ENCODE measurements around the gene LRRC8E.

LRRC8E gene

DNA sequence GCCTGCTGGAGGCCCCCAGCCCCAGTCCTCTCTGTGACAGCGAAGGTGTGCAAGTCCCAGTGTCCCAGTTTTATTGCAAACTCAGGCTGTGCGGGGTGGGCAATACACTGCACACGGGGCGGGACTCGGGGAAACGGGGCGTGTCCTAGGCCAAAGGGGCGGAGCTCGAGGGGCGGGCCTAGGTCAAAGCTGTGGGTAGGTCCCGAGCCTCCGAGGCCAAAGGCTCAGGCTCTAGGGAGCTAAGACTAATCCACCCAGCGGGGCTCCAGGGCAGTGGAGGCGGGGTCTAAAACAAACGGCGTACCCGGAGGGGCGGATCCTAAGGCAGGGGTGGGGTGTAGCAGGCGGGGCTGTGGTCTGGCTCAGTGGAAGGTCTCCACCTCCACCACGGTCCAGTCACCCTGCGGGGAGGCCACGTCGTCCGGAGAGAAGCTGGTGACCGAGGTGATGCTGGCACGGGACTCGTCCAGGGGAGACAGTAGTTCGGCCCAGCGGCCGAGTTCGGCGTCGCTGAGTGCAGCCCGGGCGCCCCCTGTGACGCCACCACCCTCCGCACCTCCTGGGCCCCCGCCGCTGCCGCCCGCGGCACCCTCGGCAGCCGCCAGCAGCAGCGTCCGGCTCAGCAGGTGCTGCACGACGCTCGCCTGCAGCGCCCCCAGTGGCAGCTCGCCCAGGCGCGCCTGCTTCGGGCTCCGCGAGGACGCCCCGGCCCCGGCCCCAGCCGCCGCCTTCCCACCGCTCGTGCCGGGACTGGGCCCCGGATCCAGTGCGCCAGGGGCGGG lies 19.4 kb upstream of the LRRC8E start:
- DNase-seq, result peak; percentile 89

DNA sequence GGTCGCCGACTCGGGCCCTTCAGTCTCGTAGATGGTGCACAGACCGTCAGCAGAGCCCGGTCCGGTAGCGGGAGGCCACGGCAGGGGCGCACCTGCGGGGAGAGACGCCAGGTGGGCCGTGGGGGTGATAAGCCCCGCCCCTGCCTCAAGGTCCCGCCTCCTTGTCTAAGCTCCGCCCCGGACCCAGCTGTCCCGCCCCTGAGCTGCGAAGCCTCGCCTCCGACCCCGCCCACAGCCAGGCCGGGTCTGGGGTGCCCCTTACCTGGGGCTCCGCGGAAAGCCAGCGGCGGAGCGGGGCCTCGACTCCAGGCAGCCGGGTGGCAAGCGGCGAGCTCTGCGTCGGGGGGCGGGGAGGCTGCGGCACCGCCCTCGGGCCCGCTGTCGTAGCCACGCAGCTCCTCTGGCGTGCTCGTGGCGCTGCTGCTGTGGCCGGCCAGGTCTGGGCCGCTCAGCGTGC lies 18.8 kb upstream of the LRRC8E start:
- no peak for DNase-seq

- no peak for DNase-seq
These were observed 18.3 kb upstream of the LRRC8E start for GRCh38 chr19:7869910-7870511.

DNA sequence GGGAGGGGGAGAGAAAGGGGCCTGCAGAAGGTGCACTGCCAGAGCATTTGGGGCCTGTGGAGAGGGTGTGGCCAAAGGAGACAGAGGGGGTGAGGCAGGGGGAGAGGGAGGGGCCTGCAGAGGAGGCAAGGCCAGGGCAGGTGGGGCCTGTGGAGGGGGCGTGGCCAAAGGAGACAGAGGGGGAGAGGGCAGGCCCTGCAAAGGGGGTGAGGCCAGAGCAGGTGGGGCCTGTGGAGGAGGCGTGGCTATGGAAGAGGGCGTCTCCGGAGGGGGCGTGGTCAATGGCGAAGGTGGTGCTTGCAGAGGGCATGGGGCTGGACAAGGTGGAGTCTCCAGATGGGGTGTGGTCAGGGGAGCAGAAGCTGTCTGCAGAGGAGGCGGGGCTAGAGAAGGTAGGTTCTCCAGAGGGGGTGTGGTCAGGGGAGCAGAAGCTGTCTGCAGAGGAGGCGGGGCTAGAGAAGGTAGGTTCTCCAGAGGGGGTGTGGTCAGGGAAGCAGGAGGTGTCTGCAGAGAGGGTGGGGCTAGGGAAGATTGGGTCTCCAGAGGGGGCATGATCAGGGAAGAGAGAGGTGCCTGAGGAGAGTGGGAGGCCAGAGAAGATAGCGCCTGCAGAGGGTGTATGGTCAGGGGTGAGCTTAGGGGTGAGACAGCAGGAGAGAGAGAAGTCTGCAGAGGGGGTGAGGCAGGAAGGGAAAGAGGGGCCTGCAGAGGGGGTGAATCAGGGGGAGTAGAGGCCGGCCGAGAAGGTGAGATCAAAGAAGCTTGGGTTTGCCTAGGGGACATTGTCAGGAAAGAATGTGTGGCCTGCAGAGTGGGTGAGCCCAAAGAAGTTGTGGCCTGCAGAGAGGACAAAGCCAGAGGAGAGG lies 17.5 kb upstream of the LRRC8E start:
- no peak for DNase-seq

- peak; percentile 81 for DNase-seq
These were observed 16.6 kb upstream of the LRRC8E start for GRCh38 chr19:7871437-7872305.

DNA sequence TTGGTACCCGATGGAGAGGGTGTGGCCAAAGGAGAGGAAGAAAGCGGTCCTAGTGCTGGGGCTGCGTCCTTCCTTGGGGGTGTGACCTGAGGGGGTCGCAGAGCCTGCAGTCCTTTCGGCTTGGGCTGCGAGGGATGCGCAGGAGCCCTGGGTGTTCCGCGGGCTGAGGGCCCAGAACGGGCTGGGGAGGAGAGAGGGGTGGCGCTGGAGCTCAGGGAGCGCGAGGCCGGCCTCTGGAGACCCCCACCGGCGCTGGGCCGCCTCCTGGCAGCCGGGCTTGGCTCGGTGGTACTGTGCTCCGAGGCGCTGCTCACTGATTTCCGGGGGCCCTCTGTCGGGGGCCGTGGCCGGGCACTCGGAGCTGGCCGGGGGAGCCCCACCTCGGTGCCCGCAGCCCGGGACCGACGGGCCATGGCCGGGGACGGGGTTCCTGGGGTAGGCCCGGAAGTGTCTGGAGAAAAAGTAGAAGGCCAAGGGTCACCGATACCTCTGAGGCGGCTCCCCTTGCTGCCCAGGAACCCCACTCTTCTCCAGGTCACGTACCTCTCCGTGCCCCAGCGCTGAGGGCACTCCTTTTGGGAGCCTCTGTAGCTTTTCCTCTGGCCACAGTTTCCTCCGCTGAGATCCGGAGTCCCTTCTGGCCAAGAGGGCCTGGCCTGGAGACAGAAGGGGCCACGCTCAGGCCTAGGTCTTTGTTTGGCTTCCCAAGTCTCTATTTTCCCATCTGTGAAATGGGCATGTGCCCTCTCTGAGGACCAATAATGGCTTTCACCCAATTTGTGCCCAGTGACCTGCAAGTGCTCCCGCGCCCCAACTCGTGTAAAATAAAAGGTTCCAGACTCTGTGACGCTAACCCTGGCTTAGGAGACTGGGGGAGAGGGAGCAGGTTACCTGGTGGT lies 15.8 kb upstream of the LRRC8E start:
- DNase-seq, result no peak

GRCh38 chr19:7873304-7874075 lies 14.8 kb upstream of the LRRC8E start:
- no peak for DNase-seq

DNA sequence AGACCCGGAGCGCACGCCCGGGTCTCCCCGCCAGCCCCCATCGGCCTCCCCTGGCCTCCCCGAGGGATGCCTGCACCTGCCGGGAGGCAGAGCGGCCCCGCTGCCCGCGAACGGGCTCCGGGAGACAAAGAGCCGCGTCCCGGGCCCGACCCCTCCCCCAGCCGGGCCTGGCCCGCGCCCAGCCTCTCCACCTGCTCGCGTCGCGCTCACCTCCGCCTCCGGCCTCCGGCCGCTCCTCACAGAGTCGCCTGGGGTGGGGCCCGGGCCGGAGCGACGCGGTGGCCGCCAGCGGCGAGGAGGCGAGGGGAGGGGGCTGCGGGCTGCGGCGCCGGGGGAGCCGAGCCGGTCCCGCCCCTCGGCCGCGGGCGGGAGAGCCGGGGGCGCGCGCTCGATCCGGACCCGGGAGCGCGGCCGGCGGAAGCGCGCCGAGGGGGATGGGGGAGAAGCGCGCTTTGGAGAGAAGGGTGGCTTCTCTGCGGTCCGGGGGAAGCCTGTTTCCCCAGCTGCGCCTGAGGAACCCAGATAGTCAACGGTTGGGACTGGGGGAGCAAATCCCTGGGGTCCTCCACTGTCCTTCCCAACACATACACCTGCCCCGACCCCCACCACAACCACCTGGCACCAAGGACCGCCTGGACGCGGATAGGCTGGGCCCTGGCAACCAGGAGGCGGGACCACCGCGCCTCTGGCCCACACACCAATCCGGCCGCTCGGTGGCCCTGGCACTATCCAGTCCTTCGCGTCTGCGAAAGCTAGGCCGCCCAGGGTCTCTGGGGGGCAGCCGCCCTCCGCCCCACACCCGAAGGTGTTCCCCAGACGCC lies 14.0 kb upstream of the LRRC8E start, which contains the start of gene PRR36:
Gene PRR36 (minus strand): TSS at position 315 of the 821 bp plus-strand sequence. CDS start 701 bp downstream, outside the sequence.
- DNase-seq, result peak; percentile 96

DNA sequence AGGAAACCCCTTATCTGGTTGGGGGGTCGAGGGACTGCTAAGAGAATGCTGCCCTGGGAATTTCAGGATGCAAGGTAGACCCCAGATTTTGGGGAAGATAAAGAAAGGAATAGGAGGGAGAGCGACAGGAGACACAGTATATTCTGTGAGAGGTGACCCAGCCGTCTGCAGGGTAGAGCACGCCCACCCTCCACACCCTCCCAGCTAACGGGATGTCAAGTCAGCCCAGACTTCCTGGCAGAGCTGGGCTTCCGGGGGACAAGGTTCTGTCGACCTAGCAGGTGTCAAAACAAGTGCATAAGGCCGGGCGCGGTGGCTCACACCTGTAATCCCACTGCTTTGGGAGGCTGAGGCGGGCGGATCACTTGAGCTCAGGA lies 13.4 kb upstream of the LRRC8E start:
- no peak for DNase-seq

DNA sequence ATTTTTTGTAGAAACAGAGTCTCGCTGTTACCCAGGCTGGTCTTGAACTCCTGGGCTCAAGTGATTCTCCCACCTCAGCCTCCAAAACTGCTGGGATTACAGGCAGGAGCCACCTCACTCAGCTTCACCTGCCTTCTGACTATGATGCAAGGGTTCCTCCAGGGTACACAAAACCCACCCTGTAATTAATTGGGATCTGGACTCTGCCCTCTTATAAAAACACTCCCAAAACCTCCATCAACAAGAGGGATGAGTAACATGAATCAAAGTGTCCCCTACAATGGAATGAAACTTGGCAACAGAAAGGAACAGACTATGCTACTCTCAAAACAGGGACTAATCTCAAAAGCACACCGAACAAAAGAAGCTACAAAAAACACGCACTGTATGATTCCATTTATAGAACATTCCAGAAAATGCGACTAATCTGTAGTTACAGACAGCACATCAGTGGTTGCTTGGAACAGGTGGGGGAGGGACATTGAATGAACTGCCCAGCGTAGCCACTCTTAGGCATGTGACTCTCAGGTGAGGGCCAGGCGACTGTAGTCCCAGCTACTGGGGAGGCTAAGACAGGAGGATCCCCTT lies 11.0 kb upstream of the LRRC8E start:
- no peak for DNase-seq

GRCh38 chr19:7879111-7879807 lies 9.1 kb upstream of the LRRC8E start:
- DNase-seq, result no peak

GRCh38 chr19:7879836-7880235 lies 8.5 kb upstream of the LRRC8E start:
- DNase-seq, result peak; percentile 20

DNA sequence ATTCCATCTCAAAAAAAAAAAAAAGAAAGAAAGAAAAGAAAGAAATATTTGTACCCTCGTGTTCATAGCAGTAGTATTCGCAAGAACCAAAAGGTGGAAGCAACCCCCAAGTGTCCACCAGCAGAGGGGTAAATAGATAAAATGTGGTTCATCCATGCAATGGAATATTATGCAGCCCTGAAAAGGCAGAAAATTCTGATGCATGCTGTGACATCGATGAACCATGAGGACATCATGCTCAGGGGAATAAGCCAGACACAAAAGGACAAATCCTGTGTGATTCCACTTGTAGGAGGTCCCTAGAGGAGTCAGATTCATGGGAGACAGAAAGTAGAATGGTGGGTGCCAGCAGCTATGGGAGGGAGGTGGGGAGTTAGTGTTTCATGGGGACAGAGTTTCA lies 6.4 kb upstream of the LRRC8E start:
- no peak for DNase-seq

GRCh38 chr19:7883105-7883504 lies 5.2 kb upstream of the LRRC8E start:
- no peak for DNase-seq

GRCh38 chr19:7883796-7884570 lies 4.3 kb upstream of the LRRC8E start:
- no peak for DNase-seq

GRCh38 chr19:7885818-7886217 lies 2.5 kb upstream of the LRRC8E start:
- DNase-seq, result no peak

DNA sequence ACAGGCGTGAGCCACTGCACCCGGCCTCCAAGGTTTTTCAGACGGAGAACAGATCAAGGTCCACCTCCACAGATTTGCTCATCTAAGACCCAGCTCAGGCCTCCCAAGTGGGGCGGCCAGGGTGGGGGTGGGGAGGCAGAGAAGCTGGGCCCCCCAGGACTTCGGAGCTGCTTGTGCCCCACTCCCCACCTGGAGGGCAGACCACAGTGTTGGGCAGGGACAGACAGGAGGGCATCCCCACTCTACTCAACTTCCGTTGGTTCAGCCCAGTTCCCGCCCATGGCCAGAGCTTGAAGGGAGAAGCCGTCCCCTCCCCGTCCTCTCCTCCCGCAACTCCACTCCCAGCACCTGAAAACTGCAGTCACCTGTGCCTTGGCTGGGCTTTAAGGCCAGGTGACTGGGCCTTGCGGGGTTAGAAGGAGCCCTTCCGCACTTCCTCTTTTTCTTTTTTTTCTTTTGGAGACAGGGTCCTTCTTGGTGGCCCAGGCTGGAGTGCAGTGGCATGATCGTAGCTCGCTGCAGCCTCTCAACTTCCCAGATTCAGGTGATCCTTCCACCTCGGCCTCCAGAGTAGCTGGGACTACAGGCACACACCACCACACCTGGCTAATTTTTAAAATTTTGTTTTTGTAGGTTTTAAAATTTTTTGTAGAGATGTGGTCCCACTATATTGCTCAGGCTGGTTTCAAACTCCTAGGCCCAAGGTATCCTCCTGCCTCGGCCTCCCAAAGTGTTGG lies 734 bp upstream of the LRRC8E start:
- DNase-seq, result no peak

All from retina (tissue), 1 donor.